GM10248 (cell line): ENCODE results near the gene MYO5B.

Experiments
- CTCF ChIA-PET: fragments of 300-600 bp; sonication (Branson Sonifier 250); formaldehyde crosslinking; extraction: SDS; loops from one replicate; lab custom pipeline; 2021; ENCODE audit warnings: antibody characterized with exemption; lab: Yijun Ruan, JAX
- POLR2A ChIA-PET: fragments of 350-650 bp; sonication (Branson Sonifier 250); formaldehyde crosslinking; extraction: SDS; loops from one replicate; lab custom pipeline; 2020; ENCODE audit warnings: antibody characterized with exemption; lab: Yijun Ruan, JAX
- DNase-seq: peaks from one replicate; pipeline ENCODE4 v3.0.0; 2012; ENCODE audit errors: extremely low spot score
- CTCF ChIP-seq: IDR thresholded peaks from 2 replicates; pipeline ENCODE4 v1.5.1; 2012; ENCODE audit warnings: mild to moderate bottlenecking, low read depth; ENCODE audit errors: extremely low read depth, missing control alignments, control extremely low read depth

The MYO5B gene

DNA sequence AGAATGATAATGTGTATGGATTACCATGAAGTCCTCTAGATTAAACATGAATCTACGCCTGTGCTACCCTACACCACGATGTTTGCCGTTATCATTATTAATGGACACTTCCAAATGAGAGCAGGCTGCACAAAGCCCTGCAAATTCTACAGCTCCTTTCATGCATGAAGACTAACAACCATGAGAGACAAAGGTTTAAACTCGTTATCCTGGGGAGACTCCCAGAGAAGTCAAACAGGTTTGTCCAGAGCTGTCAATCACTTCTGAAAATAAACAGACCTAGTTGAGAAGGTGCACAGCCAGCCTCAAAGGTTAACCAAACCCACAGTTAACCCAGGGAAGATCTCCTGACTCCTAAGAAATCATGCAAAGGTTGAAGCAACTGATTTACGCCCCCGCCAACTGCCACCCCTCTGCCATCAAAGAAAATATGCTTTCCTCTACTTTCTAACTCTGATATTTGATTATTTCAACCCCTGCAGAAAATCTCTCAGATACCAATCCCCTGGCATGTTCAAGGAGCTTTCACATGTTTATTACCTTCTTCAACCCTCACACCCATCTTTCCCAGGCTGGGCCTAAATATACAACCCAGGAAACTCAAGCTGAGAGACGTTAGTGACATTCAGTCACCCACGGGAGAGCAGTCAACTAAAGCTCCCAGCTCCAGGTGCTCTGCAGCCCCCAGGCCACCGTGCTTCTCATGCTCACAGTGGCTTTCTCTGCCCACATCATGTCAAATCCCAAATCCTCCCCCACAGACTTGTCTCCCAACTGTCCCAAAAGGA, 35.9 kb downstream of the MYO5B start:
- CTCF ChIA-PET: interaction anchor here (0.9 kb wide), 1 partner anchor 16 kb away, joined by 3 read pairs; no protein-coding TSS in a partner anchor

GRCh38 chr18:50155406-50155805, 39.5 kb downstream of the MYO5B start:
- no peak for DNase-seq
- CTCF ChIA-PET: interaction anchor here (1.2 kb wide), 1 partner anchor 202 kb away, joined by 3 read pairs; no protein-coding TSS in a partner anchor
- TF ChIP-seq CTCF: no peak
- POLR2A ChIA-PET: no interaction called here

More for the DNA sequence above, 35.9 kb downstream of the MYO5B start:
- no peak for TF ChIP-seq CTCF
- POLR2A ChIA-PET: no interaction called here
- DNase-seq: no peak

GRCh38 chr18:50154420-50154819, 40.5 kb downstream of the MYO5B start:
- CTCF ChIA-PET: interaction anchor here (1.2 kb wide), 1 partner anchor 203 kb away, joined by 3 read pairs; no protein-coding TSS in a partner anchor

DNA sequence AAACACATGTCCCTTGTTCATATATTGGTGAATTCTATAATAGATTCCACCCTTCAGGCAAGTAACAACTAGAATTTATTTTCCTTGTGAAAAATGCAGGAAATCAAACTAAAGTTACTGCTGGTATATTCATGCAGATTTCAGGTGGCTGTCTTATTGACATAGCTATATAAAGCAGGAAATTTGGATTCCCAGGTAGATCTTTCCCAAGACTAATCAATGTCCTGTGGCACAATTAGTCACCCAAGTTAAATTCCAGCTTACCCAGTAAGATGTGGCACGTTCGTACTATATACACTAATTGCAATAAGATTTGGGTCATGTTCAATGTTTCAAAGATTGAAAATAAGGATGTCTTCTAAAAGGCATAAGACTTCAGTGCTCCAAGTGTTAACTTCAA, 42.0 kb downstream of the MYO5B start:
- ChIA-PET CTCF (no interaction called here), POLR2A (no interaction called here)
- TF ChIP-seq CTCF: no peak
- DNase-seq: no peak

More at GRCh38 chr18:50154420-50154819, 40.5 kb downstream of the MYO5B start:
- POLR2A ChIA-PET: no interaction called here
- no peak for TF ChIP-seq CTCF
- DNase-seq: no peak

DNA sequence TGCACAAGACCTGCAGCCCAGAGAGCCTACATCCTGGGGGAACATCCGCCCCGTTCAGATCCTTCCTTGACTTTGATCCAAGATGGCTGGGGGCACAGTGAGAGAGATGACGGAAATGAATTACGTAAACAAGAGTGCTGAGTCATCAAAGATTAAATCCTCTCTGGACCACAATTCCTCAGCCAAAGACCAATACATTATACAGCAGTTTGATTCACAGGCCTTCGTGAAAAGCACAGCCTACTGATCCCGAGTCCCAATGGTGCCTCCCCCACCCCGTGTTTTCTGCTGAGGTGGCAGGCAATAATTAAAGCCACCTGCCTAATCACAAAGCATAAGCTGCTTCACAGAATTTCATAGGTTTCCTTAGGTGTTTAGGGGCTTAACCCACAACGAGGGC, 43.0 kb downstream of the MYO5B start:
- no peak for DNase-seq
- TF ChIP-seq CTCF: no peak
- ChIA-PET POLR2A (no interaction called here), CTCF (no interaction called here)

GRCh38 chr18:50144540-50144939, 50.4 kb downstream of the MYO5B start:
- ChIA-PET CTCF (no interaction called here), POLR2A (no interaction called here)
- TF ChIP-seq CTCF: no peak
- DNase-seq: no peak
